GM23338 (cell line): ENCODE data around the gene PSMA3. TPM values are rescaled to one million over a fixed set of nuclear protein-coding genes. Genes with fewer than 3 reads are reported as not detected.

ENCODE experiments used
- ATAC-seq: fragments of 200-7000 bp; cut with Tn5 transposase; 3 replicates; pipeline ENCODE4 v1.9.1; 2020
- DNase-seq: peaks from one replicate; pipeline ENCODE4 v3.0.0-alpha.2; 2015; ENCODE audit warnings: low spot score
- H2AFZ ChIP-seq: fragments of 200-600 bp; sonication (generic); 2 replicates; pipeline ENCODE4 v1.8.0; 2016; ENCODE audit warnings: antibody characterized with exemption, mild to moderate bottlenecking, moderate library complexity
- H3F3A ChIP-seq: fragments of 200-600 bp; sonication (generic); replicated peaks from 2 replicates; pipeline ENCODE4 v1.8.0; 2017; ENCODE audit warnings: antibody characterized with exemption, mixed run types, low read depth
- H3K27ac ChIP-seq: fragments of 200-600 bp; sonication (generic); 2 replicates; pipeline ENCODE4 v1.6.1; 2016; ENCODE audit warnings: low read depth
- H3K27me3 ChIP-seq: fragments of 200-600 bp; sonication (generic); 2 replicates; pipeline ENCODE4 v1.8.0; 2016; ENCODE audit warnings: mild to moderate bottlenecking, mixed run types, moderate library complexity; ENCODE audit not compliant: insufficient read depth
- H3K36me3 ChIP-seq: fragments of 200-600 bp; sonication (generic); 2 replicates; pipeline ENCODE4 v1.8.0; 2016; ENCODE audit warnings: mild to moderate bottlenecking; ENCODE audit not compliant: insufficient read depth
- H3K4me1 ChIP-seq: fragments of 200-600 bp; sonication (generic); 2 replicates; pipeline ENCODE4 v1.8.0; 2016; ENCODE audit warnings: mild to moderate bottlenecking, moderate library complexity; ENCODE audit not compliant: insufficient read depth
- H3K4me2 ChIP-seq: fragments of 200-600 bp; sonication (generic); 2 replicates; pipeline ENCODE4 v1.7.1; 2017; ENCODE audit warnings: mixed run types
- H3K4me3 ChIP-seq: fragments of 200-600 bp; sonication (generic); 2 replicates; pipeline ENCODE4 v1.6.1; 2016; ENCODE audit warnings: mixed run types
- H3K79me2 ChIP-seq: fragments of 200-600 bp; sonication (generic); replicated peaks from 2 replicates; pipeline ENCODE4 v1.8.0; 2017; ENCODE audit warnings: mild to moderate bottlenecking; ENCODE audit not compliant: insufficient read depth
- H3K9me2 ChIP-seq: fragments of 200-600 bp; sonication (generic); 2 replicates; pipeline ENCODE4 v1.8.0; 2017; ENCODE audit not compliant: insufficient read depth
- H4K20me1 ChIP-seq: fragments of 200-600 bp; sonication (generic); replicated peaks from 2 replicates; pipeline ENCODE4 v1.8.0; 2017; ENCODE audit warnings: mild to moderate bottlenecking; ENCODE audit not compliant: insufficient read depth
- H3K27ac Mint-ChIP-seq: 2 replicates; pipeline ENCODE4 v1.8.0; 2020; ENCODE audit warnings: inconsistent platforms, mild to moderate bottlenecking, moderate library complexity, mixed read lengths
- H3K27me3 Mint-ChIP-seq: 3 replicates; pipeline ENCODE4 v1.8.0; 2022; ENCODE audit warnings: low read depth, mild to moderate bottlenecking, moderate library complexity, mixed read lengths, inconsistent platforms; ENCODE audit not compliant: insufficient read depth, poor library complexity
- H3K36me3 Mint-ChIP-seq: 3 replicates; pipeline ENCODE4 v1.8.0; 2021; ENCODE audit warnings: low read depth, mild to moderate bottlenecking, inconsistent platforms, moderate library complexity, mixed read lengths
- H3K4me1 Mint-ChIP-seq: 3 replicates; pipeline ENCODE4 v1.8.0; 2020; ENCODE audit warnings: mild to moderate bottlenecking, inconsistent platforms, mixed read lengths
- H3K4me3 Mint-ChIP-seq: 3 replicates; pipeline ENCODE4 v1.8.0; 2021; ENCODE audit warnings: moderate library complexity, mild to moderate bottlenecking, inconsistent platforms, mixed read lengths
- H3K9me3 Mint-ChIP-seq: 3 replicates; pipeline ENCODE4 v1.8.0; 2020; ENCODE audit warnings: moderate library complexity, mild to moderate bottlenecking, inconsistent platforms, mixed read lengths
- CREB1 ChIP-seq: fragments of 250-450 bp; sonication (Bioruptor Pico); IDR thresholded peaks from 2 replicates; pipeline ENCODE4 v1.5.0; 2020; ENCODE audit warnings: low read depth, mild to moderate bottlenecking, moderate library complexity
- CTCF ChIP-seq, 2 experiments: fragments of 200-600 bp in 1 of 2; sonication (generic) in 1 of 2; conservative IDR thresholded peaks; 2 replicates each; pipeline versions ENCODE4 v1.5.1 to v1.6.1; 2016 to 2017; ENCODE audit warnings: antibody characterized with exemption in 2 of 2, low read depth in 2 of 2, mild to moderate bottlenecking in 2 of 2, moderate library complexity in 1 of 2
- ETS1 ChIP-seq: IDR thresholded peaks from 2 replicates; pipeline ENCODE4 v1.6.1; 2016; ENCODE audit warnings: antibody characterized with exemption
- EZH2 ChIP-seq: fragments of 200-600 bp; sonication (generic); IDR thresholded peaks from one replicate; pipeline ENCODE4 v1.8.0; 2017; ENCODE audit warnings: antibody characterized with exemption, mild to moderate bottlenecking, low read depth; ENCODE audit not compliant: unreplicated experiment
- EZH2phosphoT487 ChIP-seq: fragments of 200-600 bp; sonication (generic); IDR thresholded peaks from one replicate; pipeline ENCODE4 v1.8.1; 2018; ENCODE audit warnings: antibody characterized with exemption; ENCODE audit not compliant: unreplicated experiment
- JUNB ChIP-seq: IDR thresholded peaks from one replicate; pipeline ENCODE4 v1.6.1; 2016; ENCODE audit warnings: antibody characterized with exemption; ENCODE audit not compliant: unreplicated experiment
- NANOG ChIP-seq: IDR thresholded peaks from 2 replicates; pipeline ENCODE4 v1.6.1; 2016; ENCODE audit warnings: antibody characterized with exemption, borderline replicate concordance
- POLR2AphosphoS5 ChIP-seq: IDR thresholded peaks from 2 replicates; pipeline ENCODE4 v1.6.1; 2016; ENCODE audit warnings: antibody characterized with exemption, low read depth
- REST ChIP-seq: IDR thresholded peaks from one replicate; pipeline ENCODE4 v1.6.1; 2018; ENCODE audit warnings: antibody characterized with exemption; ENCODE audit not compliant: unreplicated experiment
- STAT1 ChIP-seq: IDR thresholded peaks from one replicate; pipeline ENCODE4 v1.6.1; 2016; ENCODE audit warnings: antibody characterized with exemption; ENCODE audit not compliant: unreplicated experiment
- ZNF114 ChIP-seq: fragments of 250-450 bp; sonication (Bioruptor Pico); IDR thresholded peaks from 2 replicates; pipeline ENCODE4 v1.5.0; 2020; ENCODE audit warnings: mild to moderate bottlenecking, moderate library complexity
- ZNF331 ChIP-seq: fragments of 250-450 bp; sonication (Bioruptor Pico); IDR thresholded peaks from 2 replicates; pipeline ENCODE4 v1.5.0; 2020; ENCODE audit warnings: low read depth, mild to moderate bottlenecking, moderate library complexity
- ZNF462 ChIP-seq: fragments of 250-450 bp; sonication (Bioruptor Pico); IDR thresholded peaks from 2 replicates; pipeline ENCODE4 v1.5.0; 2020; ENCODE audit warnings: mild to moderate bottlenecking, moderate library complexity
- polyA plus RNA-seq: library from polyadenylated mRNA; unstranded; fragments of >200 nt; fragmentation: Nextera tagmentation; extraction: Ambion mirVana; gene quantifications from 2 replicates; pipeline ENCODE4 v1.2.1, GENCODE V29; 2016
- total RNA-seq: library from RNA; depleted of rRNA; stranded (reverse); fragments of >200 nt; shearing (Covaris generic); gene quantifications from 2 replicates; pipeline ENCODE4 v1.2.3, GENCODE V29; 2014

The PSMA3 gene
- total and polyA plus RNA-seq, 2 experiments from 2014 or later, result 184 to 677 TPM

GRCh38 chr14:58307597-58308316, 63.1 kb downstream of the PSMA3 start:
- Mint-ChIP-seq H3K9me3 (no peaks in the 10 kb centered on the region), H3K27me3 (no peaks in the 10 kb centered on the region), H3K36me3 (peaks cover 20% of the 10 kb centered on the region), H3K4me1 (no peaks in the 10 kb centered on the region), H3K4me3 (no peak overlapping the region), H3K27ac (no peak overlapping the region)
- Histone ChIP-seq H3K27me3 (no peaks in the 10 kb centered on the region), H4K20me1 (0 out of 2 replicates have a peak, but pooled peaks cover 7% of the 10 kb centered on the region), H2AFZ (no peak overlapping the region), H3F3A (no peaks in the 10 kb centered on the region), H3K4me3 (no peak overlapping the region), H3K36me3 (peaks cover 6% of the 10 kb centered on the region; the same call in 1 of the 2 replicates), H3K4me1 (no peaks in the 10 kb centered on the region), H3K27ac (no peak overlapping the region), H3K4me2 (no peak overlapping the region), H3K79me2 (peaks cover 14% of the 10 kb centered on the region), H3K9me2 (no peaks in the 10 kb centered on the region)
- TF ChIP-seq CREB1 (CRISPR knock-in tag) (no peak), CTCF (conservative IDR thresholded peaks at IDR 0.05; ENCODE audit: low read depth in 2 of 2) (no peak), ETS1 (no peak), NANOG (no peak), EZH2 (no peak), ZNF462 (CRISPR knock-in tag) (no peak), ZNF114 (CRISPR knock-in tag) (no peak), ZNF331 (no peak), JUNB (no peak), STAT1 (no peak), EZH2phosphoT487 (no peak), POLR2AphosphoS5 (no peak), REST (no peak)
- DNase-seq (no peak), ATAC-seq (no peak)
